GM13977 (cell line): Measurements from ENCODE around the gene XRCC4.
"Not testable (repeated sequence)": the region's sequence is repeated elsewhere in the genome, so short reads cannot be mapped to it uniquely, and the experiment has no call there.

ENCODE experiments used
- DNase-seq: peaks from one replicate; pipeline ENCODE4 v3.0.0; 2012; ENCODE audit warnings: low spot score
- in situ Hi-C: fragments of 300-500 bp; cut with MboI; formaldehyde crosslinking; loops from one replicate; pipeline ENCODE4 v1.12.0; 2022; ENCODE audit warnings: low sequenced_read_pairs, low pct_unique_long_range_greater_than_20kb, mixed read lengths, inconsistent platforms; ENCODE audit not compliant: unreplicated experiment
- TF ChIP-seq, protein P1 (sequence below): IDR thresholded peaks from 2 replicates; pipeline ENCODE4 v1.5.1; 2012; ENCODE audit warnings: mild to moderate bottlenecking, control low read depth; ENCODE audit not compliant: insufficient read depth; ENCODE audit errors: extremely low read depth, missing control alignments

The XRCC4 gene

DNA sequence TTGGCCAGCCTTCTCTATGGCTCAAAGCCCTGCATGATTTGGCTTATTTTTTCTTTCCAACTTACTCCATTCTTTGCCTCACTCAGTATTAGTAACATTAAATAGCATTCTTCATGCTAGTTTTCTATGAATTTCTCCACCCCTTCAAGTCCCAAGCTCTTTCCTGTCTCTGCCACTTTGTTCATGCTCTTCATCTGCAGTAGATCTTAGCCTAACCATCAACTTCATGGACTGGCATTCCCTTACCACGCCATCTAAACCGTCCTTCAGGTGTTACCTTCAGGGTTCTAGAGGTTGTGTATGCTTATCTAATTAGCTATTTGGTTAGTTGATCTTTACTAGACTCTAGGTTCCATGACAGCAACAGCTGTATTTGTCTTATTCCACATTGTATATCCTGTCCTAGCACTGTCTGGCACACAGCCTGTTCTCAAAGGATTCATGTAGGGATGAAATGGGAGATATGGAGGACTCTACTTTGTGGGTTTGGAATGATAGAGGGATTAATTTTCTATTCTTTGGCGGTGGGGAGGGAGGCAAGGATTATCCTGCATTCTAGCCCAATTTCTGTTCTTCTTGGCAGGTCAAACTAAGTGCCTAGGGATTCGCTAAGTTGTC is 26.5 kb upstream of the XRCC4 start:
- DNase-seq, result no peak
- TF ChIP-seq, protein P1, sequence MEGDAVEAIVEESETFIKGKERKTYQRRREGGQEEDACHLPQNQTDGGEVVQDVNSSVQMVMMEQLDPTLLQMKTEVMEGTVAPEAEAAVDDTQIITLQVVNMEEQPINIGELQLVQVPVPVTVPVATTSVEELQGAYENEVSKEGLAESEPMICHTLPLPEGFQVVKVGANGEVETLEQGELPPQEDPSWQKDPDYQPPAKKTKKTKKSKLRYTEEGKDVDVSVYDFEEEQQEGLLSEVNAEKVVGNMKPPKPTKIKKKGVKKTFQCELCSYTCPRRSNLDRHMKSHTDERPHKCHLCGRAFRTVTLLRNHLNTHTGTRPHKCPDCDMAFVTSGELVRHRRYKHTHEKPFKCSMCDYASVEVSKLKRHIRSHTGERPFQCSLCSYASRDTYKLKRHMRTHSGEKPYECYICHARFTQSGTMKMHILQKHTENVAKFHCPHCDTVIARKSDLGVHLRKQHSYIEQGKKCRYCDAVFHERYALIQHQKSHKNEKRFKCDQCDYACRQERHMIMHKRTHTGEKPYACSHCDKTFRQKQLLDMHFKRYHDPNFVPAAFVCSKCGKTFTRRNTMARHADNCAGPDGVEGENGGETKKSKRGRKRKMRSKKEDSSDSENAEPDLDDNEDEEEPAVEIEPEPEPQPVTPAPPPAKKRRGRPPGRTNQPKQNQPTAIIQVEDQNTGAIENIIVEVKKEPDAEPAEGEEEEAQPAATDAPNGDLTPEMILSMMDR, result no peak
- in situ Hi-C loops, result no loop called here

DNA sequence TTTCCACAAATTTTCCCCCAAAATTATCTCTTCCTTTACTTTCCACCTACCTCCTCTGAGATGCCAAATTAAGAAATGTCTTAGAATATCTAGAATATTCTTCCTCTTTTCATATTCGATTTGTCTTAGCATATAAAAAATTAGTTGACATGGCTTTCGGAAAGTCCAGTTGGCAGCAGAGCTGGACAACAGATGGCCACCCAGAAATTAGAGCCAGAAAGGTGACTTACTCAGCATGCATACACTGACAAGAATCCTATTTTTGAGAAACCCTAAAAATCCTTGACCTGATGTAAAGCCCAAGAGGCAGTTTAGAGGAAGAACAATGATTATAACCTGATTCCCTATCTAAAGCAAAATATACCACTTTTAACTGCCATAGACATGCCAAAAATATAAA is 22.2 kb upstream of the XRCC4 start:
- DNase-seq, result no peak
- TF ChIP-seq, protein P1, result no peak
- in situ Hi-C loops, result no loop called here

DNA sequence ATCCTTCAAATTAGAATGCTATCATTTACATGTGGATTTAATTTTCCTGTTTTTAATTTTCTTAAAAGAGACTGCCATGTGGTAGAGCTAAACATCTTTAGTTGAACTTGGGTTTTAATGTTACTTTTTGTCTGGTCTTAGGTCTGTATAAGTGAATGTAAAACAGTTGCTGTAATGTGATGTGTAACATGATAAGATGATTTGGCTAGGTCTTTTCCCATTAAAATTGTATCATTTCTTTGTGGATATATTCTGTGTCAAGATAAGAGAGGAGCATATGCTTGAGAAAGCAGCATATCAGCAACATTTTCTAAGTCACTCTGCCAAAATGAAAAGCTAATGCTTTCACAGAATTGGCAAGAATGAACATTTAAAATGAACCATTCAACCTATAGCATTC is 18.6 kb upstream of the XRCC4 start:
- TF ChIP-seq, protein P1, result no peak
- in situ Hi-C loops, result no loop called here
- DNase-seq, result no peak

DNA sequence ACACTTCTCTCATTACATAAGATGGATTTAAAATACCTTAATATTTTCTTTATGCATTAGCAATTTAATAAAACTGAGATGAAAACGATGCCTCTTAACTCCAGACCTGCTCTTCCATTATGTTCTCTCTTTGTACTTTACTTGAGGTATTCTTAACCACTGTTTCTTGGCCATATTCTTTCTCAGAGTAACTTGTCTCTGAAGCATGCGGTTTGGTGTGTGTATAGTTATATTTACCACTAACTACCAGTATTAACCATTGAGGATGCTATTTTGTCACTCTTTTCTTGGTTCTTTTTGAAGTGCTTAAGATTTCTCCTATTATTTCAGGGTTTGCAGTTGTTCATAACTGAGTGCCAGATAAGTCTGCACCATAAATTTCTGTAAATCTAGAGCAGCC is 18.0 kb upstream of the XRCC4 start:
- TF ChIP-seq, protein P1, result no peak
- in situ Hi-C loops, result no loop called here
- DNase-seq, result no peak

DNA sequence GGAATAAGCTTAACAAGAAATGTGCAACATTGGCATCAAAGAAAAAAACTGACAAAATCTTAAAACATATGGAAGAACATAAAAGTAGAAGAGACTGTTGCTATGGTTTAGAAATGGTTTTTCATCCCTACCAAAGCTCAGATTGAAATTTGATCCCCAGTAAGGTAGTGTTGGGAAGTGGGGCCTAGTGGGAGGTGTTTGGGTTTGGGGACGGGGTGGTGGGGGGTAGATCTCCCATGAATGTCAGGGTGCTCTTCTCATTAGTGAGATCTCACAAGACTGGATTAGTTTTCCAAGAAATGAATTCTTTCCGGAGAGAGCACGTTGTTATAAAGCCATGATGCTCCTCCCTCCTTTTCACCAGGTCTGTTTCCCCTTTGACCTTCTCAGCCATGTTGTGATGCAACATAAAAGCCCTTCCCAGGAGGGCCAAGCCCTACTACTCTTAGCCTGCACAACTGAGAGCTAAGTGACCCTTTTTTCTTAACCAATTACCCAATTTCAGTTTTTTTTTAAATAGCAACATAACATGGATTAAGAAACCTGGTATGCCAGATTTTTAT is 10.7 kb upstream of the XRCC4 start:
- TF ChIP-seq, protein P1, result no peak
- in situ Hi-C loops, result no loop called here
- no peak for DNase-seq

DNA sequence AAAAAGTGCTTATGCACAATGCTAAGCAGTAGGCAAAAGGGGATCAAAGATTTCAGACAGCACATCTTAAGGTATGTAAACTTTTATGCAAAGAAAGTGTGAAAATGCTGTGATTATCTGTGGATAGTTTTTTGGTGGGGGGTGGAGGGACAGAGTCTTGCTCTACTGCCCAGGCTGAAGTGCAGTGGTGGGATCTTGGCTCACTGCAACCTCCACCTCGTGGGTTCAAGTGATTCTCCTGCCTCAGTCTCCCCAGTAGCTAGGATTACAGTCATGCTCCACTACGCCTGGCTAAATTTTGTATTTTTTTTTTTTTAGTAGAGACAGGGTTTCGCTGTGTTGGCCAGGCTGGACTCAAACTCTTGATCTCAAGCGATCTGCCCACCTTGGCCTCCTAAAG is 10.0 kb upstream of the XRCC4 start:
- in situ Hi-C loops, DNase-seq: not testable (repeated sequence)

DNA sequence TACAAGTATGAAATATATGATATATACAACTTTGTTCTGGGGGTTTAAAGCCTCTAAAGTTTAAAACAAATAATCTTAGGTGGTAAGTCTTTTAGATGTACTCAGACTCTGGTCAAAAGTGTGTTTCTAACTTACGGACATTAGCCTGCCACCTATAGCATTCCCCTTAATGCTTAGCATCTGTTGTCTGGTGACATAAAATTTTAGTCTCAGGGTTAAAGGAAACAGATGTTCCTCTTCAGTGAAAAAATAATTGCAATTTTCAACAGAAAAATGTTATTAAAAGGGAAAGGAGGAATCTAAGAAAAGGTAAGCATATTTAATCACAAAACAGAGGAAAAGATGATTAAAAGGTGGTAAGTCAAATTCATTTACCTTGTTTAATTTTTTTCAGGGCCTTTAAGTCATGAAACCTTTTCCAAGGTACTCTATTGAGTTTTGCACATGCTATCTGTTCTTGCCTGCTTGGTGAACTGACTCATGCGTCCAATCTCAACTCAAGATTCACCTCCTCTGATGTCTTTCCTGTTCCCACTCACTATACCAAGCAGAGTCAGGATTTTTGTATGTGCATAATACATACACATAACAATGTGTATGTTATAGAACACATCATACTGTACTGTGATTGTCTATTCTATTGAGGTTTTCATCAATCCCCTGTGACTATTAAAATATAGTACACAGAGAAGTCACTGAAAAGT is 8.1 kb upstream of the XRCC4 start:
- in situ Hi-C loops, result no loop called here
- DNase-seq, result no peak
- TF ChIP-seq, protein P1, result no peak
